ENCODE measurements around the gene RAD51B.
"Not testable (repeated sequence)": the region's sequence is repeated elsewhere in the genome, so short reads cannot be mapped to it uniquely, and the experiment has no call there.

Gene RAD51B

DNA sequence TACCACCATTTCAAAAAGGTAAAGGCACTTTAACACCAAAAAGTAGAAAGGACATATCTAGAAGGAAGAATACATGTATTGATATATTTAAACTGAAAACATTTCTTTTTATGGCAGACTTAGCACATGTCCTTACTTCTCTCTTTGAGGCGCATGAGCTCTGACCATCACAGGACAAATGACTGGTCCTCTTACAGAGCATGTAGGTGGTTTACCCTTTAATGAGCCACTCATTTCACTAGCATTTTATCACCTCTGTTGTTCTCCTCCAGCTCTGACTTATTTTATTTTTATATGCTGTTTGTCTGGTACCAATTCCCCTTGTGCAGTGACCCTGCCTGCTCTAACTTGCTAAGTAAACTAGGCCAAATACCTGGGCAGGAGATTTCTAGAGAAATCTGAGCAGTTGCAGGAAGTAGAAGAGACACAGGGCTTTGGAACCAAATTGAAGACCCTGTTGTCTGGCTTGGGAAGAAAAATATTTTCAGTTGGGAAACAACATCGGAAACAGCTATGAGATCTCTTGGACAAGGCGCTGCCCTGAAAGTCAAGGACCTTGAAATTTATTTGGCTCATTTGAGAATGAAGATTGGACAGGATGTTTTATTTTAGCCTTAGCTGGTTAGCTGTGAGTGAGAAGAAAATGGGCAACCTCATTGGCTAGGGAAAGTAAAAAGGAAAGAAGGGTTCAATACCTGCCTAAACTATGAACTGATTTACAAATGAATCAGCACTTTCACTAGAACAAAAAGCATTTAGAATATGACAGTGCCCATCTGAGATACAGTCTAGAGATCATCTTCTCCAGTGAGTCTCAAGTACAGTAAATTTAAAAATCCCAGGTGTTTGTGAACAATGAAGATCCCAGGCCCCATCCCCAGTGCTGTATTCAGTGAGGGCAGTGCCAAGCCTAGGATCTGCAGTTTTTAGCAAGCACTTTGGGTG is 598.9 kb downstream of the RAD51B start:
- no peak for DNase-seq (ENCODE audit: insufficient read length)
- no peak for TF ChIP-seq POLR2A (IDR thresholded peaks at IDR 0.05; ENCODE audit: low read depth, low read length)
- TF ChIP-seq TAF1 (IDR thresholded peaks at IDR 0.05; ENCODE audit: borderline replicate concordance, low read depth, low read length), result no peak
- no peak for TF ChIP-seq POLR2AphosphoS5 (IDR thresholded peaks at IDR 0.05; ENCODE audit: low read depth, low read length)
- FAIRE-seq, result no peak

DNA sequence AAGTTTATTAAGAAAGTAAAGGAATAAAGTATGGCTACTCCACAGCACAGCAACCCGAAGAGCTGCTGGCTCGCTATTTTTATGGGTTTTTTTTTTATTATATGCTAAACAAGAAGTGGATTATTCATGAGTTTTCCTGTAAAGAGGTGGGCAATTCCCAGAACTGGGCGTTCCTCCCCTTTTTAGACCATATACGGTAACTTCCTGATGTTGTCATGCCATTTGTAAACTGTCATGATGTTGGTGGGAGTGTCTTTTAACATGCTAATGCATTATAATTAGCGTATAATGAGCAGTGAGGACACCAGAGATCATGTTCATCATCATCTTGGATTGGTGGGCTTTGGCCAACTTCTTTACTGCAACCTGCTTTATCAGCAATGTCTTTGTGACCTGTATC is 600.8 kb downstream of the RAD51B start:
- DNase-seq (ENCODE audit: insufficient read length) (no peak), FAIRE-seq (no peak)
- TF ChIP-seq POLR2A (IDR thresholded peaks at IDR 0.05; ENCODE audit: low read depth, low read length) (no peak), TAF1 (IDR thresholded peaks at IDR 0.05; ENCODE audit: borderline replicate concordance, low read depth, low read length) (no peak)

DNA sequence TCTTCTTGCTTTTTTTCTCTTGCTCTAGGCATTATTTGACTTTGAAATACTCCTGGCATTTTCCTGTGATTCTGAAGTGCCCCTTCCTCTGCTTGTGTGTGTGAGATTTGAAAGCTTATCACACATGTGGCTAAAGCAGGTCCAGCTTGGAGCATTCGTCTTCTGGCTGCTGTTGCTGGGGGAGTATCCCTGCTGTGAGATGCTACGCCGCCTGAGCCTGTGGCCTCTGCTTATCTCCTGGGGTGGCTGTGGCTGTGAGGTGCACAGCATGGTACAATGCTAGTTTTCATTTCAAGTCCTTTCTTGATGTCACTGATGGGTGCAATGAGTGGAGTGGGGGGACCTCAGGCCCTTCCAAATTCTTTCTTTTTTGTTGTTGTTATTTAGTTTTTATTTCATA is 601.5 kb downstream of the RAD51B start:
- FAIRE-seq (no peak), DNase-seq (ENCODE audit: insufficient read length) (no peak)
- no peak for TF ChIP-seq POLR2A (IDR thresholded peaks at IDR 0.05; ENCODE audit: low read depth, low read length)
- TF ChIP-seq POLR2AphosphoS5 (IDR thresholded peaks at IDR 0.05; ENCODE audit: low read depth, low read length), result no peak
- no peak for TF ChIP-seq TAF1 (IDR thresholded peaks at IDR 0.05; ENCODE audit: borderline replicate concordance, low read depth, low read length)

DNA sequence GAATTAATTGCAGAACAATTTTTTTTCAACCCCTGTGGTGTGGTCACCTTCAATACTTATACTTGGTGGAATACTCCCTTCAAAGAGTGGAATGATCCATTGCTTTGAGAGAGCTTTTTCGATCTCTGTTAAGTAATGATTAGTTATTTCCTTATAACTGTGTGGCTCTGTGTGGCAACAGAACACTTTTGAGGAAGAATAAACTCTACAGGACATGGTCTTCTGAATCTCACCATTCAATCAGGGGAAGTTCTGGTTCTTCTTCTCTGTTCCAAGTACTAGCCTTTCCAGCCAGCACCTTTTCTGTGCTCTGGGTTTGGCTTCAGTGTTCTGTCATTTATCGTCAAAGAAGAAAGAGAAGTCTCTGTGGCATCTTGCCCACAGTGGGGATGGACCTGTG is 604.1 kb downstream of the RAD51B start:
- no peak for DNase-seq (ENCODE audit: insufficient read length)

DNA sequence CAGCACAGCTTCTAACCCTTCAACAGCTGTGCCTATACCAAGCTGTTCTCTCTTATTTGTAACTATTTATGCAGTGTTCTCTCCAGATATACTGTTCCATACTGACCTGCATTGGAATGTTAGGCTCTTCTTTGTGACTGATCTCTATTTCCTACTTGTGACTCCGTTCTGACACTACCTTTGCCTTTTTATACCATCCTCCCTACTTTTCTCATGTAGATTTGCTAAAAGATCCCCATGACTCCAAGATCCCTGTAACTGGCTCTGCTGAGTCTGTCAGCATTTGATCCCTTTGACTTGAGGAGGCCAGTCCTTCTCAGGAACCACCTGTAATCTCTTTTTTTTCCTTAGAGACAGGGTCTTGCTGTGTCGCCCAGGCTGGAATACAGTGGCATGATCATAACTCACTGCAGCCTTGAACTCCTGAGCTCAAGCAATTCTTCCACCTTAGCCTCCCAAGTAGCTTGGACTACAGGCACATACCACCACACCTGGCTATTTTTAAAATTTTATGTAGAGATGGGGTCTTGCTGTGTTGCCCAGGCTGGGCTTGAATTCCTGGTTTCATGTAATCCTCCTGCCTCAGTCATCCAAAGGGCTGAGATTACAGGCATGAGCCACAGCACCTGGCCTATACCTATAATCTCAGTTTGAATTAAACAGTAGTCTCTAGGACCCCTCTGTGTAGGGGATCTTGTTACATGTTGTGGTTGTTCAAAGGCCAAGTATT is 605.0 kb downstream of the RAD51B start:
- TF ChIP-seq POLR2AphosphoS5 (IDR thresholded peaks at IDR 0.05; ENCODE audit: low read depth, low read length), result no peak
- TF ChIP-seq TAF1 (IDR thresholded peaks at IDR 0.05; ENCODE audit: borderline replicate concordance, low read depth, low read length), result no peak
- no peak for TF ChIP-seq POLR2A (IDR thresholded peaks at IDR 0.05; ENCODE audit: low read depth, low read length)
- no peak for FAIRE-seq
- no peak for DNase-seq (ENCODE audit: insufficient read length)

More for the DNA sequence above, 604.1 kb downstream of the RAD51B start:
- no peak for FAIRE-seq
- TF ChIP-seq POLR2A (IDR thresholded peaks at IDR 0.05; ENCODE audit: low read depth, low read length) (no peak), POLR2AphosphoS5 (IDR thresholded peaks at IDR 0.05; ENCODE audit: low read depth, low read length) (no peak), TAF1 (IDR thresholded peaks at IDR 0.05; ENCODE audit: borderline replicate concordance, low read depth, low read length) (no peak)

DNA sequence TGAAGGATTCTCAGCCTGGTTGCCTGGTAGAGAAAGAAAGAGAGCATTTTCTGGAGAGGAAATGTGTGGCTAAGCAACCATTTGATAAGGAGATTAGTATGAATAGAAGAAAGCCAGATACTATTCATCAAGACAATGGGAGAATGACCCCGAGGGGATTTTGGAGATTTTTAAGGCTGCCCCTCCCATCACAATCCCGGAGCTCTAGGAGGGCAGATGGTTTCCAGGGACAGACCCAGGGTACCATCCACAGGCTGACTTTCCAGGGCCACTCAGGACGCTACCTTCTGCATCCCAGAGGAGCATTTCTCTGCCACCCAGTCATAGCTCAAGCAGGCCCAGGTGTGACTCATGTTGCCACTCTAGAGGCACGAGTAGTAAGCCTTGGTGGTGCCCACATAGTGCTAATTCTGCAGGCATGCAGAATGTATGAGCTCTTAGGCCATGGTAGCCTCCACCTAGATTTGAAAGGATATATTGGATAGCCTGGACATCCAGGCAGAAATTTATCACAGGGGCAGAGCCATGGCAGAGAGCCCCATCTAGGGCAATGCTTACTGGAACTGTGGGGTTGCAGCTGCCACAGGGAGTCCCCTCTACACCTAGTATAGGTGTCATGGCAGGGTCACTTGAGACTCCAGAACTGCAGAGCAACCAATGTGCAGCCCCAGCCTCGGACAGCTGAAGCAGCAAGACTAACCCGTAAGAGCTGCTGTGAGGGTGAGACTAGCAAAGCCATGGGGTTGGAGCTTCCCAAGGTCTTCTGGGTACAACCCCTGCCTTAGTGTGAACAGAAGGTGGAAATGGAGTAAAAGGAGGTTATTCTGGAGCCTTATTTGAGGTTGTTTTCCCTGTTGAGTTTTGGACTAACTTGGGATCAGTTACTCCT is 607.3 kb downstream of the RAD51B start:
- DNase-seq (ENCODE audit: insufficient read length) (no peak), FAIRE-seq (no peak)
- TF ChIP-seq POLR2A (IDR thresholded peaks at IDR 0.05; ENCODE audit: low read depth, low read length) (no peak), TAF1 (IDR thresholded peaks at IDR 0.05; ENCODE audit: borderline replicate concordance, low read depth, low read length) (no peak), POLR2AphosphoS5 (IDR thresholded peaks at IDR 0.05; ENCODE audit: low read depth, low read length) (no peak)

DNA sequence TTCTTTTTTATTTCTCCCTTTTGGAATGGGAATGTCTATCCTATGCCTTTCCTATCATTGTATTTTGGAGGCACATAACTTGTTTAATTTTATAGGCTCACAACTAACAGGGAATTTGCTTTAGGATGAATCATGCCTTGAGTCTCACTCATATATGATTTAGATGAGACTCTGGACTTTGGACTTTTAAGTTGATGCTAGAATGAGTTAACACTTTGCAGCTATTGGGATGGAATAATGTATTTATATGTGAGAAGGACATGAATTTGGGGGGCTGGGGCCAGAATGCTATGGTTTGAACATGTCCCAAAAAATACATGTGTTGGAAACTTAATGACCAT is 607.9 kb downstream of the RAD51B start:
- TF ChIP-seq POLR2AphosphoS5 (IDR thresholded peaks at IDR 0.05; ENCODE audit: low read depth, low read length) (no peak), TAF1 (IDR thresholded peaks at IDR 0.05; ENCODE audit: borderline replicate concordance, low read depth, low read length) (no peak), POLR2A (IDR thresholded peaks at IDR 0.05; ENCODE audit: low read depth, low read length) (no peak)
- DNase-seq (ENCODE audit: insufficient read length), result no peak
- FAIRE-seq, result no peak

DNA sequence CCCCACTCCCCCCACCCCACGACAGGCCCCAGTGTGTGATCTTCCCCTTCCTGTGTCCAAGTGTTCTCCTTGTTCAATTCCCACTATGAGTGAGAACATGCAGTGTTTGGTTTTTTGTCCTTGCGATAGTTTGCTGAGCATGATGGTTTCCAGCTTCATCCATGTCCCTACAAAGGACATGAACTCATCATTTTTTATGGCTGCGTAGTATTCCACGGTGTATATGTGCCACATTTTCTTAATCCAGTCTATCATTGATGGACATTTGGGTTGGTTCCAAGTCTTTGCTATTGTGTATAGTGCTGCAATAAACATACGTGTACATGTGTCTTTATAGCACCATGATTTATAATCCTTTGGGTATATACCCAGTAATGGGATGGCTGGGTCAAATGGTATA is 609.3 kb downstream of the RAD51B start:
- not testable (repeated sequence) for FAIRE-seq; DNase-seq (ENCODE audit: insufficient read length)

DNA sequence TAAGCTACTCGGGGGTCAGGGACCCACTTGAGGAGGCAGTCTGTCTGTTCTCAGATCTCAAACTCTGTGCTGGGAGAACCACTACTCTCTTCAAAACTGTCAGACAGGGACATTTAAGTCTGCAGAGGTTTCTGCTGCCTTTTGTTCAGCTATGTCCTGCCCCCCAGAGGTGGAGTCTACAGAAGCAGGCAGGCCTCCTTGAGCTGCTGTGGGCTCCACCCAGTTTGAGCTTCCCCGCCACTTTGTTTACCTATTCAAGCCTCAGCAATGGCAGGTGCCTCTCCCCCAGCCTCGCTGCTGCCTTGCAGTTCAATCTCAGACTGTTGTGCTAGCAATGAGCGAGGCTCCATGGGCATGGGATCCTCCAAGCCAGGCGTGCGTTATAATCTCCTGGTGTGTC is 614.6 kb downstream of the RAD51B start:
- not testable (repeated sequence) for FAIRE-seq

DNA sequence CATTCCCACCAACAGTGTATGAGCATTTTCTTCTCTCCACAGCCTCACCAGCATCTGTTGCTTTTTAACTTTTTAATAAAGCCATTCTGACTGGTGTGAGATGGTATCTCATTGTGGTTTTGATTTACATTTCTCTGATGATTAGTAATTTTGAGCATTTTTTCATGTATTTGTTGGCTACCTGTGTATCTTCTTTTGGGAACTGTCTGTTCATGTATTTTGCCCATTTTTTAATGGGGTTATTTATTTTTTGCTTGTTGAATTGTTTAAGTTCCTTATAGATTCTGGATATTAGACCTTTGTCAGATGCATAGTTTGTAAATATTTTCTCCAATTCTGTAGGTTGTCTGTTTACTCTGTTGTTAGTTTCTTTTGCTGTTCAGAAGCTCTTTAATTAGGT is 616.1 kb downstream of the RAD51B start:
- FAIRE-seq; DNase-seq (ENCODE audit: insufficient read length): not testable (repeated sequence)

More for the DNA sequence above, 614.6 kb downstream of the RAD51B start:
- not testable (repeated sequence) for DNase-seq (ENCODE audit: insufficient read length)

DNA sequence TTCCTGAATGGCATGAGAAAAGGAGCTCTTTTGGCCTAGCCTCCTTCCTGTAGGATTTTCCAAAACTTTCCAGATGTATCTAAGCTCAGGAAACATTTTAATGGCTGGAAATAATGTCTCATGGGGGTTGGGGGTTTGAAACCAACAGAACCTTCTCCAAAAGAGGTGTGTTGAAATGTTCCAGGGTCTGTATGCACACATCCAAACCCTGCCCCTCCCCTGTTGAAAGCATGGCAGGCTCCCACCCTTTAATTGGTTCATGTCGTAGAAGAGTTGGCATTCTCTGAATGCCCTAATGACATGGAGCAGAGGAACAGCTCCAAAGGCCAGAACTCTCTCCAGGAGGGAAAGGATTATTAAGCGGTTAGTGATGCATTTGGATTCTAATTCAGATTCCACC is 620.1 kb downstream of the RAD51B start:
- DNase-seq (ENCODE audit: insufficient read length) (no peak), FAIRE-seq (no peak)
- TF ChIP-seq POLR2A (IDR thresholded peaks at IDR 0.05; ENCODE audit: low read depth, low read length) (no peak), POLR2AphosphoS5 (IDR thresholded peaks at IDR 0.05; ENCODE audit: low read depth, low read length) (no peak), TAF1 (IDR thresholded peaks at IDR 0.05; ENCODE audit: borderline replicate concordance, low read depth, low read length) (no peak)

DNA sequence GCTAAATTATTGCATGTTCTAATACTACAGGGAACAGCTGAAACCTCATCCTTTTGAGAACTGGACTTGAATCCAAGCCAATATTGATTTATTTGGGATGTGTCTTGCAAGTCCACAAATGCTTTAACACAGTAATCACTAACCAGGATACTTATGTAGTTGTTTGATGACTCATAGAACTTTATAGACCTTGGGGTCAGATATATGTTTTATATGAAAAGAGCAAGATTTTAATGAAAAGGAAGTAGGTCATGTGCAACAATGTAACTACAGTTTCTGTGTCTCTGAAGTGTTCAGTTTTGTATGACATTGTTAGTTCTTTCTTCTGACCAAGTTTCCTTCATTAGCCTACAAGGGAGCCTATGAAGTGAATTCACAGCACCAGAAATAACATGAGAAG is 621.2 kb downstream of the RAD51B start:
- DNase-seq (ENCODE audit: insufficient read length), result no peak
- no peak for FAIRE-seq
- TF ChIP-seq TAF1 (IDR thresholded peaks at IDR 0.05; ENCODE audit: borderline replicate concordance, low read depth, low read length) (no peak), POLR2AphosphoS5 (IDR thresholded peaks at IDR 0.05; ENCODE audit: low read depth, low read length) (no peak), POLR2A (IDR thresholded peaks at IDR 0.05; ENCODE audit: low read depth, low read length) (no peak)

Data from GM12892 (cell line).